Measurements from ENCODE around the gene CHD9. TPM values are rescaled to one million over a fixed set of nuclear protein-coding genes. Genes with fewer than 3 reads are reported as not detected.

CHD9 gene
- total RNA-seq, 1 experiment from 2014 or later: 18.9 TPM

DNA sequence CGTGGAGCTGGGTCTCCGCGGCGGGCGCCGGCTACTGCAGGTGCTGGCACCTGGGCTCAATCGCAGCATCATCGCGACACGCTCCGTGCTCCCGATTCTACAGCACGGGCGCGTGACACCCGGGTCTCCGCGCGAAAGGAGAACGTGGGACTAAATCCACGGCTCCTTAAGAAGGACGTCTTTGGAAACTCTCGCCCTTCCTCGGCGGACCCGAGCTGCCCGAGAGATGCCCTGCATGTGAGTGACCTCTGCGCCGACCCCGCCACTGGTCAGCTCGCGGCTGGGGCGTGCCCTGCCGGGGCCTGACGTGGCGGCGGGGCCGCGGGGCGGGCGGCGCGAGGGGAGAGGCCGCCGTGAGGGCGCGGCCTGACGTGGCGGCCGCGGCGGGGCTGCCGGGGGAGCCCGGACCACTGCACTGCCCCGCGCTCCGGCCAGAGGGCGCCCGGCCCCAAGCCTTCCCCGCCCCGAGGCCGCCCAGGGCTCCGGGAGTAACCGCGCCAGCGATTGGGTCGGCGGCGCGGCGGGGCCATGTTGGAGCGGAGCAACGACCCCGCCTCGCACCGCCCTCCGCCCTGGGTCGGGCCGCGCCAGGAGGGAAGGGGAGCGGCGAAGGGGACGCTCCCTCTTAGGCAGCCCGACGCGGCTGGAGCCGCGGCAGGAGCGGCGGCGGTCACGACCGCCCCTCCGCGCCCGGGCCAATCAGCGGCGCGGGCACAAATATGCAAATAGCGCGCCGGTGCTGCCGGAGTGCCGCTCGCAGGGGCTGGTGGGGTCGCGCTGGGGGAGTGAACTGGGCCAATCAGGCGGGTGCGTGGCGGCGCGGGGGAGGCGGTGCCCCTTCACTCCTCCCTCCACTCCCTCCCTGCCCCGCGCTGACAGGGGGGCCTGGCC lies 75.6 kb downstream of the CHD9 start:
- peaks cover 2 to 6% of the 10 kb centered on the region in 2 experiments for H3K4me1 ChIP-seq (ENCODE audit: control insufficient read depth in 1 of 2, insufficient read depth in 2 of 2, low read length in 2 of 2)
- TF ChIP-seq FOSL1 (IDR thresholded peaks at IDR 0.05; ENCODE audit: low read depth) (no peak), EZH2 (IDR thresholded peaks at IDR 0.05) (no peak), POLR2AphosphoS5 (IDR thresholded peaks at IDR 0.05; ENCODE audit: low read depth, low read length) (0 out of 2 replicates have a peak, but pooled peaks have one; percentile 47), EGR1 (IDR thresholded peaks at IDR 0.05; ENCODE audit: low read depth) (peak; percentile 47), SRF (IDR thresholded peaks at IDR 0.05; ENCODE audit: low read depth) (no peak), ELF1 (IDR thresholded peaks at IDR 0.05; ENCODE audit: borderline replicate concordance, low read depth) (no peak), EZH2phosphoT487 (IDR thresholded peaks at IDR 0.05; ENCODE audit: borderline replicate concordance) (no peak), SP1 (IDR thresholded peaks at IDR 0.05; ENCODE audit: low read depth) (peak; percentile 72), YY1 (IDR thresholded peaks at IDR 0.05; ENCODE audit: extremely low read depth, insufficient replicate concordance, low read depth, low read length) (peak; percentile 85), SIN3A (IDR thresholded peaks at IDR 0.05; ENCODE audit: low read depth) (no peak), RAD21 (IDR thresholded peaks at IDR 0.05; ENCODE audit: low read depth) (peak; percentile 59), POLR2A (IDR thresholded peaks at IDR 0.05; ENCODE audit: borderline replicate concordance, extremely low read depth, insufficient read depth, insufficient read length) (no peak)
- TF ChIP-seq, protein P1, sequence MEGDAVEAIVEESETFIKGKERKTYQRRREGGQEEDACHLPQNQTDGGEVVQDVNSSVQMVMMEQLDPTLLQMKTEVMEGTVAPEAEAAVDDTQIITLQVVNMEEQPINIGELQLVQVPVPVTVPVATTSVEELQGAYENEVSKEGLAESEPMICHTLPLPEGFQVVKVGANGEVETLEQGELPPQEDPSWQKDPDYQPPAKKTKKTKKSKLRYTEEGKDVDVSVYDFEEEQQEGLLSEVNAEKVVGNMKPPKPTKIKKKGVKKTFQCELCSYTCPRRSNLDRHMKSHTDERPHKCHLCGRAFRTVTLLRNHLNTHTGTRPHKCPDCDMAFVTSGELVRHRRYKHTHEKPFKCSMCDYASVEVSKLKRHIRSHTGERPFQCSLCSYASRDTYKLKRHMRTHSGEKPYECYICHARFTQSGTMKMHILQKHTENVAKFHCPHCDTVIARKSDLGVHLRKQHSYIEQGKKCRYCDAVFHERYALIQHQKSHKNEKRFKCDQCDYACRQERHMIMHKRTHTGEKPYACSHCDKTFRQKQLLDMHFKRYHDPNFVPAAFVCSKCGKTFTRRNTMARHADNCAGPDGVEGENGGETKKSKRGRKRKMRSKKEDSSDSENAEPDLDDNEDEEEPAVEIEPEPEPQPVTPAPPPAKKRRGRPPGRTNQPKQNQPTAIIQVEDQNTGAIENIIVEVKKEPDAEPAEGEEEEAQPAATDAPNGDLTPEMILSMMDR (IDR thresholded peaks at IDR 0.05 in 2 of 3, conservative IDR thresholded peaks at IDR 0.05 in 1 of 3; ENCODE audit: borderline replicate concordance in 1 of 3, insufficient read depth in 1 of 3, low read depth in 2 of 3, low read length in 2 of 3): peak; percentile 9 to 58 (median 25); a peak in 3 of 6 replicates
- no peaks in the 10 kb centered on the region for H3K36me3 ChIP-seq (ENCODE audit: control insufficient read depth in 1 of 2, insufficient read depth in 2 of 2, low read length in 2 of 2)
- DNase-seq (ENCODE audit: low read depth, low spot score) (peak; percentile 78), ATAC-seq (peak; percentile 90)
- ChIA-PET CTCF (interaction anchor here (0.9 to 1.5 kb wide), 2 partner anchors 26 to 75 kb away, joined by 3 read pairs; partner anchors contain the start of gene CHD9), POLR2A (no interaction called here), RAD21 (ENCODE audit: low non-redundant PET in 1 of 2, low total read pairs in 2 of 2, uncharacterized antibody in 2 of 2, unreplicated experiment in 2 of 2) (no interaction called here)
- no peaks in the 10 kb centered on the region for H3K9me2 ChIP-seq (ENCODE audit: insufficient read depth)
- no peak overlapping the region for H2AFZ ChIP-seq (ENCODE audit: low read depth, low read length, poor library complexity, severe bottlenecking)
- no TSS peak for BruUV-seq (replicated peaks)
- no peaks in the 10 kb centered on the region for H3K9me3 ChIP-seq (ENCODE audit: control insufficient read depth in 1 of 2, insufficient read depth in 1 of 2, low read depth in 1 of 2, low read length in 2 of 2)
- H3K4me3 ChIP-seq (replicated peaks in 1 of 2; ENCODE audit: low read depth in 1 of 2, low read length in 2 of 2): peak overlapping the region; percentile 40 to 65
- H3K4me2 ChIP-seq (ENCODE audit: low read length): peak overlapping the region; percentile 78
- H3K9ac ChIP-seq (ENCODE audit: low read length): peak overlapping the region; percentile 70
- no peaks in the 10 kb centered on the region for H3K27me3 ChIP-seq (ENCODE audit: insufficient read depth, low read length)
- intact Hi-C loops (cut with micrococcal nuclease): loop anchor here (2.0 to 10.0 kb wide), 4 partner anchors 76 to 364 kb away; partner anchors contain the start of gene CHD9
- H3K27ac ChIP-seq (ENCODE audit: low read depth, low read length): peak overlapping the region; percentile 87; the same call in 1 of the 2 replicates
- H4K20me1 ChIP-seq (ENCODE audit: insufficient read depth): 0 out of 2 replicates have a peak, but pooled peaks cover 7% of the 10 kb centered on the region
- peaks cover 21% of the 10 kb centered on the region for H3K79me2 ChIP-seq (ENCODE audit: insufficient read depth, low read length)

Measured in HCT116 (cell line).